GM12864 (cell line): Measurements from ENCODE around the gene SPIRE1.

Source experiments
- DNase-seq: peaks from one replicate; pipeline ENCODE4 v3.0.0-alpha.2; 2011; ENCODE audit warnings: low read depth
- H3K4me3 ChIP-seq: 2 replicates; pipeline ENCODE4 v1.5.1; 2011; ENCODE audit warnings: mild to moderate bottlenecking, low read depth, low read length, control low read depth
- TF ChIP-seq, protein P1 (sequence below): IDR thresholded peaks from 2 replicates; pipeline ENCODE4 v1.5.1; 2011; ENCODE audit warnings: low read depth, mild to moderate bottlenecking, moderate library complexity, low read length, control low read depth, inconsistent platforms; ENCODE audit errors: missing control alignments

The SPIRE1 gene

DNA sequence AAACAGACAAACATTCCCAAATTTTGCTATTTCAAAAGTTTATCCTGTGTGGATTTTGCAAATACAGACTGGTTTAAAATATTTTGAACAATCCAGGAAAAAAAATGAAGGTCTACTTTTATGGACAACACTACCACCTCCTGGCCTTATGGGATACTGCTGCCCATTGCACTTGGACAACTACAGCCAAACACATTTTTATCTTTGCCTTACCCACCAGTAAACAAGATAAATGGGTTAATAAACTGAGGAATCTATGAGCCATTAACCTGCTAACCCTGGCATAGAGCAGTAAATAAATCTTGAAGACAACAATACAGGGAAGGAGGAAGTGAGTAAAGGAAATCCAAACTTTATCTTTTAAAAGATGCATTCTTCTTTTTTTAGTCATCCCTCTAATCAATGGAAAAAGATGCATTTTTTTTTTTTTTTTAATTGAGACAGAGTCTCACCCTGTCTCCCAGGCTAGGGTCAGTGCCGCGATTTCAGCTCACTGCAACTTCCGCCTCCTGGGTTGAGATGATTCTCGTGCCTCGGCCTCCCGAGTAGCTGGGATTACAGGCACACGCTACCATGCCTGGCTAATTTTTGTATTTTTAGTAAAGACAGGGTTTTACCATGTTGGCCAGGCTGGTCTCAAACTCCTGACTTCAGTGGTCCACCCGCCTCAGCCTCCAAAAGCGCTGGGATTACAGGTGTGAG lies 2.1 kb upstream of the SPIRE1 start:
- TF ChIP-seq, protein P1, sequence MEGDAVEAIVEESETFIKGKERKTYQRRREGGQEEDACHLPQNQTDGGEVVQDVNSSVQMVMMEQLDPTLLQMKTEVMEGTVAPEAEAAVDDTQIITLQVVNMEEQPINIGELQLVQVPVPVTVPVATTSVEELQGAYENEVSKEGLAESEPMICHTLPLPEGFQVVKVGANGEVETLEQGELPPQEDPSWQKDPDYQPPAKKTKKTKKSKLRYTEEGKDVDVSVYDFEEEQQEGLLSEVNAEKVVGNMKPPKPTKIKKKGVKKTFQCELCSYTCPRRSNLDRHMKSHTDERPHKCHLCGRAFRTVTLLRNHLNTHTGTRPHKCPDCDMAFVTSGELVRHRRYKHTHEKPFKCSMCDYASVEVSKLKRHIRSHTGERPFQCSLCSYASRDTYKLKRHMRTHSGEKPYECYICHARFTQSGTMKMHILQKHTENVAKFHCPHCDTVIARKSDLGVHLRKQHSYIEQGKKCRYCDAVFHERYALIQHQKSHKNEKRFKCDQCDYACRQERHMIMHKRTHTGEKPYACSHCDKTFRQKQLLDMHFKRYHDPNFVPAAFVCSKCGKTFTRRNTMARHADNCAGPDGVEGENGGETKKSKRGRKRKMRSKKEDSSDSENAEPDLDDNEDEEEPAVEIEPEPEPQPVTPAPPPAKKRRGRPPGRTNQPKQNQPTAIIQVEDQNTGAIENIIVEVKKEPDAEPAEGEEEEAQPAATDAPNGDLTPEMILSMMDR = peak; percentile 75
- peak; percentile 16 for DNase-seq
- no peak overlapping the region for H3K4me3 ChIP-seq

DNA sequence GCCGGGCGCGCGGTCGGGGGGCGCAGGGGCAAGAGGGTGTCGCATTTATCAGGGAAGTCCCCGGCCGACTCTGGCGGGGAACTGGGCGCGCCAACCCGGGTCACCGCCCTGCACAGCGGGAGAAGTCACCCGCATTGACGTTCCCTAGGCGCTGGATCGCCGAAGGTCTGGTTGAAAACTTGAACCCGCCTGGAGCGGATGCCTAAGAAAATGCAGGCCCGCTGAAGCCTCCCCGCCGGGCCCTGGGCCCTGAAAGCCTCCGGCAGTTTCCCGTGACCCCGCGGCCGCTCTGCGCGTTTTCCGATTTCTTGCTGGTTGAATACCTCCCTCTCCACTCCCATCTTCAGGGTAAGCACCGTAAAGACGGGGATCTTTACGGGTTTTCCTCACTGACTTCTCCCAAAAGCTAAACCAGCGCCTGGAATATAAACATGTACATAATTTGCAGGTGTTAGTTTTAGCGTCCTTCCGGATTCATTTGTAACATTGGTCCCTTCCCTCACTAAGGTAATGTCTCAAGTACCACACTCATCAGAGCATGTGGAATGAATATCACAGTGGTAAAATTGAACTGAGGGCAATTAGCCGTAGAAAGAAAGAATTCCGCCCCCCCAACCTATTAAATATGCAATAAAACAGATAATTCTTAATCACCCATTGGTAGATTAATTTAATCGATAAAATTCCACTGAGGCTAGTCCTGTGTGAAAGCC lies 675 bp upstream of the SPIRE1 start:
- peak overlapping the region; percentile 53 for H3K4me3 ChIP-seq
- DNase-seq = no peak
- TF ChIP-seq, protein P1 = no peak

DNA sequence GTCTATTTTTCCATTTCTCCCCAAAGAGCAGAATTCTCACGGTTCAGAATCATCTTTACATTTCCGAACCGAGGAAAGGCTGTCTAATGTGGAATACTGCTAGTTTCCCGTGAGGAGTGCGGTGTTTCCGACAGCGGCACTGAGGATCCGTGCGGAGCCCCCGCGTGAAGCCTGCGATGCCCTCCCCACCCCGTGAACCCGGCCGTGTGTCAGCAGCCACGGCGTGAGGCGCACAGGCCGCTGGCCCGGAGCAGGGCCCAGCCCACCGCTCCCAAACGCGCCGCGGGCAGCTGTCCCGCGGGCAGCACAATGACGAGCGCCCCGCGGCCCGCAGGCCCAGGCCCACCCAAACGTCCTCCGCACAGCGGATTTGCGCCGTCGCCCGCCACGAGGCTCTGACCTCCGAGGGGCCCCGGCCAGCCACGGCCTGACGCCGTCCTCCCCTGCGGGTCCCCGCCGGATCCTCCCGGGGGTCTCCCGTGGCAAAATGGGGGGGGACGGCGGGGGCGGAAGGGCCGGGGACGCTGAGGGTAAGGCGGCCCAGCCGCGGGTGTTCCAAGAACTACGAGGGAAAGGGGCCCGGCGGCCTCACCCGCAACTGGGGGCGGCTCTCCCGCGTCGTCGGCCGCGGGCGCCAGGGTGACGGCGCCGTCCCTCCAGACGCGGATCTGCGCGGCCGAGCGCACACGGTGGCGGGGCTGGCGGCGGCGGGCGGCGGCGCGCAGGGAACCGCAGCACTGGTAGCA lies 796 bp downstream of the SPIRE1 start:
- peak overlapping the region; percentile 53 for H3K4me3 ChIP-seq
- DNase-seq = no peak
- TF ChIP-seq, protein P1 = no peak

DNA sequence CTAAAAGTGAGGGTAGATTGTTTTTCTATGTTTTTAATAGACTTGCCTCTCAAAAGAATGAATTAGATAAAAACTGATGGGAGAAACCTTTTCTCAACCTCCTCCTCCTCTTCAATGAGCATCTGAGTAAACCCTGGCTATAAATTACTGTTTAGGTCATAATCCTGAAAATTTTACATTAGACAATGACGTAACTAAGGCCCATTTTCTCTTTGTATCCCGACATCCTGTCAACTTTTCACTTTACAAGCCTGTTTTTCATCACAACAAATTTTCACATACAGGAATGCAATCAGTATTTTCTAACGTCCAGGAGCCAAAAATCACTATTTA lies 1.3 kb downstream of the SPIRE1 start:
- no peak overlapping the region; the same call in 1 of the 2 replicates for H3K4me3 ChIP-seq
- TF ChIP-seq, protein P1 = no peak
- DNase-seq = no peak

DNA sequence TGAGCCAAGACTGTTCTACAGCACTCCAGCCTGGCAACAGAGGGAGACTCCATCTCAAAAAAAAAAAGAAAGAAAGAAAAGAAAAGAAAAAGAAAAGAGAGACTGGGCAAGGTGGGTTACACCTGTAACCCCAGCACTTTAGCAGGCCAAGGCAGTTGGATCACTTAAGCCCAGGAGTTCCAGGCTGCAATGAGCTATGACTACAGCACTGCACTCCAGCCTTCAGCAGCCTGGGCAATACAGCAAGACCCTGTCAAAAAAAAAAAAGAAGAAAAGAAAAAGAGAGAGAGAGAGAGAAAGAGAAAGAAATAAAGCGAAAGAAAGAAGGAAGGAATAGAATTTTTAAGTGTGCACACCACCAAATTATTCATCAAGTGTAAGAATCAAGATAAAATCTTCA lies 2.9 kb downstream of the SPIRE1 start:
- H3K4me3 ChIP-seq = no peak overlapping the region
- TF ChIP-seq, protein P1 = no peak
- no peak for DNase-seq

DNA sequence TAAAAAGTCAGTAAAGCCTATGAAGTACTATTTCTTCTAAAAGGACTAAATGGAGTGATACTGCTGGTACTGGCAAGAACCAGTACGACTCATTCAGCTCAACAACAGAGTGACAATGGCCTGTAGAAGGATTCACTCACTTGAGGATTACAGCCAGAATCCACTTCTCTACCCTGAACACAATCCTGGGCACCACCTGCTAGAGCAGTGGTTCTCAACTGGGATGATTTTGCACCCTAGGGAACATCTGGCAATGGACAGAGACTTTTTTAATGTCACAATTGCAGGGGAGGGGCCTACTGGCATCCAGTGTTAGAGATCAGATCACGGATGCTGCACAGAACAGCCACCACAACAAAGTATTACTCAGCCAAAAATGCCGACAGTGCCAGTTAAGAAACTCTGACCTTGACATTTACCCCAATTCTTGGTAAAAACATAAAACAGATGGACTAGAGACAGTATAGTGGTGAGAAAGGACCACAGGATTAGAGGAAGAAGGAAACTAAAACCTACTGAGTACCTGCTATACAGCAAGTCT lies 5.0 kb downstream of the SPIRE1 start:
- no peak overlapping the region for H3K4me3 ChIP-seq
- no peak for DNase-seq
- TF ChIP-seq, protein P1 = no peak
